ENCODE data around the gene PLCH2. TPM values are rescaled to one million over a fixed set of nuclear protein-coding genes. Genes with fewer than 3 reads are reported as not detected.

Gene PLCH2
- total and polyA plus RNA-seq, 2 donors (not counting 3 experiments of a cell fraction or from before 2014, with no cell fraction given) = 0.19 to 0.31 TPM

- BruUV-seq (replicated peaks) = no TSS peak
- H3K4me1 ChIP-seq (ENCODE audit: control insufficient read depth, extremely low read depth, insufficient read depth, low read length) = no peaks in the 10 kb centered on the region
- intact Hi-C loops (cut with micrococcal nuclease) (loop anchor here (5.0 kb wide), 1 partner anchor 94 kb away; the partner anchor contains the start of gene PEX10), dilution Hi-C loops (cut with MboI; ENCODE audit: extremely low pct_ligation_motif_present, low sequenced_read_pairs) (no loop called here)
- no peaks in the 10 kb centered on the region for H3K27me3 ChIP-seq (ENCODE audit: control insufficient read depth in 2 of 2, insufficient read depth in 2 of 2, low read length in 2 of 2)
- no peak overlapping the region for H2AFZ ChIP-seq (ENCODE audit: low read depth, low read length)
- no peaks in the 10 kb centered on the region for H3K9me3 ChIP-seq (replicated peaks; ENCODE audit: control insufficient read depth, insufficient read depth, low read length)
- H3K9me1 ChIP-seq (replicated peaks; ENCODE audit: control insufficient read depth, extremely low read depth, insufficient read depth, low read length) = no peaks in the 10 kb centered on the region
- no peak overlapping the region for H3K4me2 ChIP-seq (ENCODE audit: insufficient read depth, low read length)
- ChIA-PET POLR2A (no interaction called here), CTCF (interaction anchor here (1.5 kb wide), 1 partner anchor 42 kb away, joined by 4 read pairs; no protein-coding TSS in a partner anchor)
- H4K20me1 ChIP-seq (replicated peaks; ENCODE audit: control insufficient read depth, extremely low read depth, insufficient read depth, low read length) = no peaks in the 10 kb centered on the region
- DNase-seq (ENCODE audit: low read depth, low spot score) (no peak), FAIRE-seq (no peak)
- H3K79me2 ChIP-seq (ENCODE audit: control insufficient read depth, insufficient read depth, low read length) = no peaks in the 10 kb centered on the region
- no peak overlapping the region for H3K4me3 ChIP-seq (replicated peaks in 1 of 3; ENCODE audit: insufficient read depth in 1 of 3, low read depth in 1 of 3, low read length in 3 of 3)
- H3K36me3 ChIP-seq (ENCODE audit: control insufficient read depth in 2 of 2, extremely low read depth in 1 of 2, insufficient read depth in 2 of 2, low read length in 2 of 2) = peaks cover 0 to 27% of the 10 kb centered on the region in 2 experiments
- H3K9ac ChIP-seq (replicated peaks; ENCODE audit: extremely low read depth, insufficient read depth, low read length) = no peak overlapping the region
- TF ChIP-seq POLR2A (IDR thresholded peaks at IDR 0.05; ENCODE audit: low read depth, low read length) (no peak), EZH2 (IDR thresholded peaks at IDR 0.05; ENCODE audit: borderline replicate concordance, low read depth, low read length, severe bottlenecking) (no peak), POLR2AphosphoS5 (IDR thresholded peaks at IDR 0.05; ENCODE audit: insufficient read depth, low read depth, low read length) (no peak), GATA2 (IDR thresholded peaks at IDR 0.05; ENCODE audit: insufficient read depth, insufficient read length, low read depth, low read length) (no peak), JUN (IDR thresholded peaks at IDR 0.05; ENCODE audit: borderline replicate concordance, insufficient read depth, insufficient read length, low read depth) (no peak)
- TF ChIP-seq, protein P1, sequence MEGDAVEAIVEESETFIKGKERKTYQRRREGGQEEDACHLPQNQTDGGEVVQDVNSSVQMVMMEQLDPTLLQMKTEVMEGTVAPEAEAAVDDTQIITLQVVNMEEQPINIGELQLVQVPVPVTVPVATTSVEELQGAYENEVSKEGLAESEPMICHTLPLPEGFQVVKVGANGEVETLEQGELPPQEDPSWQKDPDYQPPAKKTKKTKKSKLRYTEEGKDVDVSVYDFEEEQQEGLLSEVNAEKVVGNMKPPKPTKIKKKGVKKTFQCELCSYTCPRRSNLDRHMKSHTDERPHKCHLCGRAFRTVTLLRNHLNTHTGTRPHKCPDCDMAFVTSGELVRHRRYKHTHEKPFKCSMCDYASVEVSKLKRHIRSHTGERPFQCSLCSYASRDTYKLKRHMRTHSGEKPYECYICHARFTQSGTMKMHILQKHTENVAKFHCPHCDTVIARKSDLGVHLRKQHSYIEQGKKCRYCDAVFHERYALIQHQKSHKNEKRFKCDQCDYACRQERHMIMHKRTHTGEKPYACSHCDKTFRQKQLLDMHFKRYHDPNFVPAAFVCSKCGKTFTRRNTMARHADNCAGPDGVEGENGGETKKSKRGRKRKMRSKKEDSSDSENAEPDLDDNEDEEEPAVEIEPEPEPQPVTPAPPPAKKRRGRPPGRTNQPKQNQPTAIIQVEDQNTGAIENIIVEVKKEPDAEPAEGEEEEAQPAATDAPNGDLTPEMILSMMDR (IDR thresholded peaks at IDR 0.05; ENCODE audit: extremely low read depth in 1 of 2, insufficient read depth in 1 of 2, low read depth in 1 of 2, low read length in 2 of 2) = no peak
- TF ChIP-seq, protein P2, sequence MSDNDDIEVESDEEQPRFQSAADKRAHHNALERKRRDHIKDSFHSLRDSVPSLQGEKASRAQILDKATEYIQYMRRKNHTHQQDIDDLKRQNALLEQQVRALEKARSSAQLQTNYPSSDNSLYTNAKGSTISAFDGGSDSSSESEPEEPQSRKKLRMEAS (IDR thresholded peaks at IDR 0.05; ENCODE audit: insufficient read depth, insufficient read length) = no peak
- no peak overlapping the region for H3K27ac ChIP-seq (ENCODE audit: insufficient read depth, low read depth, low read length)
These were observed 30.1 kb downstream of the PLCH2 start for GRCh38 chr1:2506007-2506860.

All from endothelial cell of umbilical vein (primary cell).